DMS153 treated with DMSO at 0.1 percent for 48 hours (cell line): ENCODE measurements around the gene MAK.
A peak's percentile ranks its signal among the peaks of the same experiment; 100 is the strongest.
"Not testable (repeated sequence)": the region's sequence is repeated elsewhere in the genome, so short reads cannot be mapped to it uniquely, and the experiment has no call there.

ENCODE experiments used
- DNase-seq: peaks from one replicate; lab custom pipeline; 2025; ENCODE audit not compliant: unreplicated experiment; lab: John Stamatoyannopoulos, UW

MAK gene

GRCh38 chr6:10854922-10855632 lies 16.7 kb upstream of the MAK start:
- no peak for DNase-seq

DNA sequence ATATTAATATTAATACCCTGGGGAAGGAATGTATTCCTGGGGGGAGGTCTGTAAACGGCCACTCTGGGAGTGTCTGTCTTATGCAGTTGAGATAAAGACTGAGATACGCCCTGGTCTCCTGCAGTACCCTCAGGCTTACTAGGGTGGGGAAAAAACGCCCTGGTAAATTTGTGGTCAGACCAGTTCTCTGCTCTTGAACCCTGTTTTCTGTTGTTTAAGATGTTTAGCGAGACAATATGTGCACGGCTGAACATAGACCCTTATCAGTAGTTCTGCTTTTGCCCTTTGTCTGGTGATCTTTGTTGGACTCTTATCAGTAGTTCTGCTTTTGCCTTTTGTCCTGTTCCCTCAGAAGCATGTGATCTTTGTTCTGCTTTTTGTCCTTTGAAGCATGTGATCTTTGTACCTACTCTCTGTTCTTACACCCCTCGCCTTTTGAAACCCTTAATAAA lies 15.5 kb upstream of the MAK start:
- DNase-seq, result not testable (repeated sequence)

DNA sequence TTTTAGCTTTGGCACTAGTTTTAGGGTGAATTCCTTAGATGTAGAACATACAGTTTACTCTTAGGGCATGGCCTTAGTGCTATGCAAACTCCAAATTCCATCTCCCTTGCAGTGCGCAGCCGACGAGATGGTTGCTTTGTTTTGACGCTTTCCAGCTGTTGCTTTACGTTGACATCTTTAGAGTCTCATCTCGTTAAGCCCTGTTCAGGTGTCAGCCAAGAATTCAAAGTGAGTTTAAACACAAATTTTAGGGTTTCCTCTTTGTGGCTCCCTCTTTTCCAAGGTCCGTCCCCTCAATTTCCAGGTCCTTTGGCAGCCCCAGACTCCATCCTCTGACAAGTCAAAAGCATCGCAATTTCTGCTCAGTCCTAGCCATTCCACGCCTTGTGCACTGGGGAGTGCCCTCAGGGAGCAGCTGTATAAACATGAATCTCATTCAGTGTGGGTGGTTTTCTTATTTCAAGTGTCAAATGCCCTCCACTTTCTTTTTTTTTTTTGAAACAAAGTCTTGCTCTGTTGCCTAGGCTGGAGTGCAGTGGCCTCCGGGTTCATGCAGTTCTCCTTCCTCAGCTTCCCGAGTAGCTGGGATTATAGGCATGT lies 14.1 kb upstream of the MAK start:
- DNase-seq, result no peak

DNA sequence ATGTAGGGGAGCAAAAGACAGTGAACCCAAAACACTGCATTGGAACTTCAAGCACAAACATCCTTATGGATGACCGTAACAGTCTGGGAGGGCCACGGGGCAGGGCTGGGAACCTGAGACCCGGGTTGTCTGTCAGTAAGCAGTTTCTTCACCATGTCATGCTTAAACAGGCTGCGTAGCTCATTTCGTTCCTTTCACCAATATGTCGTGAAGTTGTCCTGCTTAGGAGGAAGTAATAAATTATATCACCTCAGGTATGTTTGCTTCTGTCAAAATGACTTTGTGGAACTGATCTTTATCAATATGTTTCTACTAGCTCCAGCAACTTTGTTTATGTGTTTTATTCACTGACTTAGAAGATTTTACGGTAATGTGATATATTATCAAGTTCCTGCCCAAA lies 12.4 kb upstream of the MAK start:
- no peak for DNase-seq

DNA sequence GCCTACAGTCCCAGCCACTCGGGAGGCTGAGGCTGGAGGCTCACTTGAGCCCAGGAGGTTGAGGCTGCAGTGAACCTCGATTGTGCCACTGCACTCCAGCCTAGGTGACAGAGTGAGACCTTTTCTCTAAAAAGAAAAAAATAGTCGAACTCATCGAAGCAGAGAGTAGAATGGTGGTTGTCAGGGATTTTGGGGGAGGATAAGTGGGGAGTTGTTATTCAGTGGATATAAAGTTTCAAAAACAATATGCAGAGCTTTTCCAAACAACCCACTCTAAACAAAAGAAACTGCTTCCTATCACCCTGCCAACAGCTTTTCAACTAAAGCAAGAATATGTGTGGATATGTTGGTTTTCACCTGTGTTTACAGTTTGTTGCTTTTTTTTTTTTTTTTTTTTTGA lies 11.6 kb upstream of the MAK start:
- DNase-seq, result no peak

GRCh38 chr6:10847684-10848083 lies 9.3 kb upstream of the MAK start:
- no peak for DNase-seq

DNA sequence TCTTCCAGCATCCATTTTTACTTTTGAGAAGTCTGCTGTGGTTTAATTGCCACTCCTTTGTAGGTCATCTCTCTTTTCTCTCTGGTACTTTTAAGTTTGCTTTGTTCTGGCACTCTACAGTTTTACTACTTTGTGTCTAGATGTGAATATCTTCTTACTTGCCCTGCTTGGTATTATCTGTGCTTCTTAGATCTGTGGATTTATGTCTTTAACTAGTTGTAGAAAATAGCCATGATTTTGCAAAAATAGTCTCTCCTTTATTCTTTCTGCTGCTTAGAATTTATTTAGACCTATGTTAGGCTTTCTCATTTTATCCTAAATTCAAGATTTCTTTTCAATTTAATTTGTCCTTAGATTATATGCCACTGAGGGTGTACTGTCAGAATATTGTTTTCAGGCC lies 5.2 kb upstream of the MAK start:
- no peak for DNase-seq

DNA sequence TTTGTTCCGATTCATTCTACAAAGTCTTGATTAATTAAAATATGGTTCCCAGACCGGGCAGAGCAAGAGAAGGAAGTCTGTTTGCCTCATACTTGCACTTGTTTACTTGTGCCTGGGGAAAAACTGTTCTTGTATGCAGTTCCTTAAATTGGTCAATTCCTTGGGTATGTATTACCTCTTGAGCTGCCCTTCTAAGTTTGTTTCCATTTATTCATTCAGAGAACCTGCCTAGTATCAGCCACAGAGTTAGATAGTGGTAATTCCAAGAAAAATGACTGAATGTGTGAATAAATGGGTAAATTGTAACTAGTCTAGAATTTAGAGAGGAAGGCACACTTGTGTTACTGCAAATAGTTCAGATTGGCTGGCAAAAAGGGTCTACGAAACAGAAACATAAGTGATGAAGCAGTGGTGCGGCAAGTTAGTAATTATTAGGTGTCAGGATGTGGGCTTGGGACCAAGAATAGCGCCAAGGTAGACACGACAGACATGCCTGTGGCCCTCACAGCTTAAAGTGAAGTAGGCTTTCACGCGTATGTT lies 525 bp upstream of the MAK start:
- no peak for DNase-seq

DNA sequence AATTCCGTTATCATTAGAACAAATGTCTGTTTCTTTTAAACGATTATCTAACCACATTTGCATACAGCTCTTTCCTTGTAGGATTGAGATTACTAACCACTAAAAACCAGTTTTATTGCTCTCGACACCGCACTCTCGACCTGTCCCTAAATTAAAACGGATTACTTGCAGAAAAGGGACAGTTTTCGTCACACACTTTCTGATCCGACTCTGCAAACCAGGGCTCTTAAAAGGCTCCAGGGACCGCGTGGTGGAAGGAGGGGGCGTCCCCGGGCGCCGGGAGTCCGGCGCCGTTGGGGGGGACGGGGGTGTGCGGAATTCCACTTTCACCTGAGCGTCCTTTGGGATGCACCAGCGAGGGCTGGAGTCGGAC lies 731 bp downstream of the MAK start:
- DNase-seq, result no peak

GRCh38 chr6:10837009-10837621 lies 1.2 kb downstream of the MAK start:
- no peak for DNase-seq

- no peak for DNase-seq
These were observed 3.5 kb downstream of the MAK start for GRCh38 chr6:10834823-10835222.

DNA sequence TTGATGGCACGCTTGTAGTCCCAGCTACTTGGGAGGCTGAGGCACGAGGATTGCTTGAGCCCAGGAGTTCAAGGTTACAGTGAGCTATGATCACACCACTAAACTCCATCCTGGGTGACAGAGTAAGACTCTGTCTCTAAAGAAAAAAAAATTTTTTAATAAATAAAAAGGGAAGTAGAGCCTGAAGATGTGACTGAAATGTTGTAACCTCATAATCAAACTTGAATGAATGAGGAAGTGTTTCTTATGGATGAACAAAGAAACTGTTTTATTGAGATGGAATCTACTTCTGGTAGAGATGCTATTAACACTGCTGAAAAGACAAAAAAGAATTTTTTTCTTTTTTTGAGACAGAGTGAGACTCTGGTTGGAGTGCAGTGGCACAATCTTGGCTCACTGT lies 6.7 kb downstream of the MAK start:
- no peak for DNase-seq

GRCh38 chr6:10824819-10825218 lies 13.5 kb downstream of the MAK start:
- no peak for DNase-seq

- DNase-seq, result no peak
These were observed 14.0 kb downstream of the MAK start for GRCh38 chr6:10824297-10824696.

DNA sequence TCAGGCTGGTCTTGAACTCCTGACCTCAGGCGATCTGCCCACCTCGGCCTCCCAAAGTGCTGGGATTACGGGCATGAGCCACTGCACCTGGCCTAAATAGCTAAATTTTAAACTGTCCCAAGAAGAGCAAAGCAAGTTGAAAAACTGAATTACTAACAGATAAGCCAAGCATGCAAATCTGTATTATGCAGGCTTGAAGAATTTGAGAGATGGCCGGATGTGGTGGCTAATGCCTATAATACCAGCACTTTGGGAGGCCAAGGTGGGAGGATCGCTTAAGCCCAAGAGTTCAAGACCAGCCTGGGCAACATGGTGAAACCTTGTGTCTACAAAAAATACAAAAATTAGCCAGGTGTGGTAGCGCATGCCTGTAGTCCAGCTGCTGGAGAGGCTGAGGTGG lies 24.2 kb downstream of the MAK start:
- not testable (repeated sequence) for DNase-seq

GRCh38 chr6:10809098-10809497 lies 29.2 kb downstream of the MAK start:
- DNase-seq, result no peak

DNA sequence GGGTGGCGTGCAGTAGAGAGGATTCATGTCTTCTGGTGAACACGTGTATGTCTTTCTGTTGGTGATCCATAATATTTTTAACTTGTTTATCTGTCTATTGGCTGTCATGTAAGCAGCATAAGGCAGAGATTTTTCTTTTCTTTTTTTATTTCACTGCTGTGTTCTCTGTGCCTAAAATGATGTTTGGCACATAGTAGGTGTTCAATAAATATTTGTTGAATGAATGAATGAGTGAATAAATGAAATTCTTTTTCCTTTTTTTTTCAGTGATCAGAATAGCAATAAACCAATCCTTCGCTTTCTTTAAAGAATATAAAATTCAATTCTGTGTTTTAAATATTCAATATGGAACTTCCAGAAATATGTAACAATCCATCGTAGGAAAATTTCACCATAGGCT lies 30.0 kb downstream of the MAK start:
- no peak for DNase-seq

GRCh38 chr6:10801224-10801848 lies 37.0 kb downstream of the MAK start:
- DNase-seq, result peak; percentile 3

DNA sequence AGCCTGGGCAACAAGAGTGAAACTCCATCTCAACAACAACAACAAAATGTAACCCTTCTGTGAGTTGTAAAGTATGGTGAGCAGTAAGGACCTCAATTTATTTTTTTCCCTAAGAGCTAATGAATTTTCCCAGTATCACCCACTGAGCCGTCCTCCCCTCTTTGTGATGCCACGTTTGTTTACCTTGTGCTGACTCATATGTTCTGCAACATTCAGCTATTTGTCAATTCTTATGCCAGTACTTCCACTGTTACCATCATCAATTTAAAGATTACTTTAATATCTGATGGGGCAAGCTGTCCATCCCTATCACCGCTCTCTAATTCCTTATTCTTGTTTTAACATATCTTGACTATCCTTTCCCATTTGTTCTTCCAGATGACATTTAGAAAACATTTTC lies 37.5 kb downstream of the MAK start:
- DNase-seq, result no peak

DNA sequence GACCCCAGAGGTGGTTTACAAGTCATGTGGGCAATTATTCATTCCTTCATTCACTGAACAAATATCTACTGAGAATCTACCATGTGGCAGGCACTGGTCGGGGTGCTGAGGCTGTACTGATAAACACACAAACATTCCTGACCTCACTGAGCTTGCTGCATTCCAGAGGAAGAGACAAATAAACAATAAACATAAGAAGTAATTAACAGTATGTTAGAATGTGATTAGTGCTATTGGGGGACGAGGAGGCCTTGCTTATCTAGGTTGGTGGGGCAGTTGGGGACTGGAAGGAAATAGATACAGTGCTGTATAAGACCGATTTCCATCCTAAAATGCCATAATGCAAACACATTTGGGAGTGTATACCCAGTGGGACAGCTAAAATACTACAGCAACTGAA lies 44.1 kb downstream of the MAK start:
- no peak for DNase-seq

DNA sequence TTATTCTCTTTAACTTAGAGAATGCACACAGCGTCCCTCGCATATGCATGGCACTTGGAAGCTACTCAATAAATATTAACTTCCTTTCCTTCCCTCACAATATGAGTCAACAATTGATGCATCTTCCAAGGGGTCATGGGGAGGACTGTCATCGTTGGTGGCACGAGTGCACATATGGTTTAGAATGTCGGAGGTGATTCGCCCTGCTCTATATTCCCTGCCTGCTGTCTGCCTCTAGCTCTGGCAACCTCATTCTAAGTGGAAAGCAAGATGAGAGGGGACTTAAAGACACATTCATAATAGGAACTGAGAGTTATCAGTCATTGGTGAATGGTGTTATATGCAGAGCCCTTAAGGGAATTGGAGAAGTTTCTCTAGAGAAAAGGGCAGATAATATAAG lies 44.6 kb downstream of the MAK start:
- no peak for DNase-seq

DNA sequence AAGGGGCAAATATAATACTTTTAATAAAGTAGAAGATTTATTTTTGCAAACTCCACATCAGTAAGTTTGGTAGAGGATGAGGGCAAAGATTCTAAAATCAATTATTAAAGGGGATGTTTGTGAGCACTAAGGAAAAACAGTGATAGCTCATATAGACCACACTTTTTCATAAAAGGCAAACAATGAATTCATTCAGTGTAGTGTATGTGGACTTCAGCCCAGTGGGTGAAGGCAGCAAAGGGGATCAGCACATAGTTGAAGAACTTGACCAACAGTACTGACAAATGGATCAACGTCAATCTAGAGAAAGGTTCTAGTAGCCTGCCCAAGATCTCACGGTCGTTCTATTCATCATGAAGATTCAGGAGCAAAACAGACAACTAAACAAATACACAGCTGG lies 45.3 kb downstream of the MAK start:
- DNase-seq, result no peak
